Common myeloid progenitor, CD34-positive (primary cell): Measurements from ENCODE around the gene CYB561A3.

Experiments used
- CTCF ChIA-PET: fragments of 350-600 bp; sonication (Branson Sonifier 250); formaldehyde crosslinking; loops from one replicate; lab custom pipeline; 2021; ENCODE audit warnings: antibody characterized with exemption; lab: Charles Lee
- POLR2A ChIA-PET: fragments of 350-600 bp; sonication (Branson Sonifier 250); formaldehyde crosslinking; loops from one replicate; lab custom pipeline; 2021; ENCODE audit warnings: antibody characterized with exemption; lab: Charles Lee
- DNase-seq, 3 donors: peaks; one replicate each; pipeline versions ENCODE4 v3.0.0 to v3.0.0-alpha.2; 2013
- H3K27ac ChIP-seq, 2 experiments: 1 replicate in 1 of 2; 2 replicates in 1 of 2; pipeline ENCODE4 v1.7.0; 2013; ENCODE audit warnings: inconsistent platforms in 2 of 2, low read length in 2 of 2, mild to moderate bottlenecking in 2 of 2, low read depth in 1 of 2, moderate library complexity in 1 of 2; ENCODE audit not compliant: severe bottlenecking in 2 of 2, insufficient read depth in 1 of 2, poor library complexity in 1 of 2
- H3K27me3 ChIP-seq, 5 experiments: replicated peaks in 2 of 5; 1 replicate in 3 of 5; 2 replicates in 2 of 5; pipeline versions ENCODE4 v1.6.1 to v1.7.0; 2013; ENCODE audit warnings: low read length in 4 of 5, mild to moderate bottlenecking in 2 of 5, moderate library complexity in 2 of 5, inconsistent platforms in 1 of 5; ENCODE audit not compliant: insufficient read depth in 5 of 5, control insufficient read depth in 4 of 5
- H3K36me3 ChIP-seq, 4 experiments: 1 replicate in 2 of 4; 2 replicates in 2 of 4; pipeline versions ENCODE4 v1.6.1 to v1.7.0; 2013; ENCODE audit warnings: low read length in 3 of 4, control low read depth in 1 of 4, mild to moderate bottlenecking in 1 of 4; ENCODE audit not compliant: control insufficient read depth in 4 of 4, insufficient read depth in 4 of 4
- H3K4me1 ChIP-seq, 4 experiments: 1 replicate in 3 of 4; 2 replicates in 1 of 4; pipeline versions ENCODE4 v1.6.1 to v1.7.1; 2013; ENCODE audit warnings: low read length in 3 of 4, mild to moderate bottlenecking in 3 of 4, control low read depth in 1 of 4, inconsistent platforms in 1 of 4, moderate library complexity in 1 of 4; ENCODE audit not compliant: control insufficient read depth in 4 of 4, insufficient read depth in 4 of 4; ENCODE audit errors: control extremely low read depth in 1 of 4
- H3K4me3 ChIP-seq, 7 experiments: 1 replicate in 4 of 7; 2 replicates in 3 of 7; pipeline versions ENCODE4 v1.5.1 to v1.7.0; 2013; ENCODE audit warnings: mild to moderate bottlenecking in 7 of 7, low read length in 6 of 7, moderate library complexity in 6 of 7, inconsistent platforms in 2 of 7, low read depth in 2 of 7, control low read depth in 1 of 7; ENCODE audit not compliant: insufficient read depth in 4 of 7, control insufficient read depth in 1 of 7; ENCODE audit errors: extremely low read depth in 1 of 7
- H3K9me3 ChIP-seq, 5 experiments: 1 replicate in 4 of 5; 2 replicates in 1 of 5; pipeline versions ENCODE4 v1.6.1 to v1.7.1; 2013; ENCODE audit warnings: low read length in 4 of 5, mild to moderate bottlenecking in 2 of 5, inconsistent platforms in 1 of 5, low read depth in 1 of 5, moderate library complexity in 1 of 5; ENCODE audit not compliant: control insufficient read depth in 4 of 5, insufficient read depth in 2 of 5; ENCODE audit errors: control extremely low read depth in 1 of 5
- WGBS: methylation state at CpG from one replicate; pipeline ENCODE4 v1.1.5; 2013; ENCODE audit not compliant: insufficient coverage; 5-methylcytosine and 5-hydroxymethylcytosine counted together

Gene CYB561A3

DNA sequence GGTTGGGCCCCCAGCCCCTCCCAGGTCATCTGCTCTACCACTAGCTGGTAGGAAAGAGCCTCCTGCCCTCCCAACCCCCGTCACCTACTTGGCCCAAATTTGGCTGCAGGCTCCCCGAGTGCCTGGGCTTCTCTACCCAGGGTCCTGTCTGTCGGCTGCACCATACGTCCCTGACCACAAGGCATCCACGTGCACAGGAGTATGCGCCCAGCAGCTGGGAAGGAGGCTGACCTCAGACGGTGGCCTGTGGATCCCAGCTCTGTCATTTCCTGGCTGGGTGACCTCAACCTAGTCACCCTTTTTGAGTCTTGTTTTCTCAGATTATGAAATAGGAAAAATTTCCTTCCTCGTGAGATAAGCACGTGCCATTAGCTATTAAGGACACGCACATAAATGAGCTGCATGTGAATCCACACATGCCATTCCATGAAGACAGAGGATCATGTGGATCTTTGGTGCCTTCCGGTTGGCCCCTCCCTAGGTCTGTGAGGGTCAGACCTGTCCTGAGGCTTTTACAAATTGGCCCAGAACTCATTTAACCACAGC, 13.7 kb downstream of the CYB561A3 start:
- peaks cover 7 to 69% (median 37%) of the 10 kb centered on the region in 4 experiments for H3K36me3 ChIP-seq
- ChIA-PET POLR2A (interaction anchor here (1.0 kb wide), 1 partner anchor 18 kb away, joined by 3 read pairs; no protein-coding TSS in a partner anchor), CTCF (interaction anchor here (1.0 to 22.6 kb wide), 4 partner anchors 10 to 37 kb away, joined by 4 to 244 read pairs (median 10); partner anchors contain the start of genes DDB1 and TKFC)
- H3K9me3 ChIP-seq: no peaks in the 10 kb centered on the region
- H3K4me1 ChIP-seq: peaks cover 0 to 13% (median 9%) of the 10 kb centered on the region in 4 experiments
- WGBS: 90% methylated on average over 10 of the region's 11 CpGs
- H3K27ac ChIP-seq: no peak overlapping the region
- no peak for DNase-seq
- no peak overlapping the region for H3K4me3 ChIP-seq
- H3K27me3 ChIP-seq: no peaks in the 10 kb centered on the region

DNA sequence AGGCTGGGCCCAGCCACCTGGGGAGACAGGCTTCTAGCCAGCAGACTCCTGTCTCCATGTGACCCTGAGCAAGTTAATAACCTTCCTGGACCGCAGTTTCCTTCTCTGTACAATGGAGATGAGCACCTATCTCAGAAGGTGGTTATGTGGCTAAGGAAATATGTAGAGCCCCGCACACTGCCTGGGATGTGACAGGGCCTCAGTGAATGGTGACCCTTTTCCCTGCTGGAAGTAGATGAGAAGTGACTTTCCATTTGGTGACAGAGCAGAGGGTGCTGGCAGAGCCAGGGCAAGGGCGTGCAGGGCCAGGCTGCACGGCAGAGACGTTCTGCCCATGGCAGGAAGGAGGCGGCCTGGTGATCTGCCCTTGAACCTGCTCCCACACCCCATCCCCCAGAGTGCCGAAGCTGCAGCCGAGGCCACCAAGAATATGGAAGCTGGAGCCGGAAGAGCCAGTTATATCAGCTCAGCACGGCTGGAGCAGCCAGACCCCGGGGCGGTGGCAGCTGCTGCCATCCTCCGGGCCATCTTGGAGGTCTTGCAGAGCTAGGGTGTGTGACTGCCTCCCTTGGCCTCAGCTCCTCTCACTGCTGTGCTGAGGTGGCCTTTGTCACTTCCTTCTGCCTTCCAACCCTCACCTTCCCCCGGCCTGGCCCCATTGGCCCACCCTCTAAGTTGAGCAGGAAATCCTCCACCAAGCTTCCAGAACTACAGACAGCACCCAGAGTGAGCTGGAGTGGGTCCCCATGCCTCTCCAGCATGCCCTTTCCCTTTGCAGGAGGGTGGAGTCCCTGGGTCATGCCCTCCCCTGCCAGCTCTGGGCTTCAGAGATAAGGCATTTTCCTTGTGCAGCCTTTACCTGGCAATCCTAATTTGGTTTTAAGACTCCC, 15.5 kb downstream of the CYB561A3 start:
- Histone ChIP-seq H3K9me3 (no peaks in the 10 kb centered on the region), H3K27ac (no peak overlapping the region), H3K36me3 (peaks cover 2 to 67% (median 33%) of the 10 kb centered on the region in 4 experiments), H3K4me3 (no peak overlapping the region), H3K4me1 (peaks cover 0 to 13% (median 9%) of the 10 kb centered on the region in 4 experiments), H3K27me3 (no peaks in the 10 kb centered on the region)
- 78% methylated on average over 11 of the region's 14 CpGs for WGBS
- DNase-seq: no peak
- POLR2A ChIA-PET: interaction anchor here (0.8 to 1.1 kb wide), 2 partner anchors 18 to 55 kb away, joined by 3 to 5 read pairs; no protein-coding TSS in a partner anchor
- CTCF ChIA-PET: interaction anchor here (0.8 to 1.8 kb wide), 7 partner anchors 12 to 92 kb away, joined by 3 to 10 read pairs (median 3); partner anchors contain the start of gene TMEM138

DNA sequence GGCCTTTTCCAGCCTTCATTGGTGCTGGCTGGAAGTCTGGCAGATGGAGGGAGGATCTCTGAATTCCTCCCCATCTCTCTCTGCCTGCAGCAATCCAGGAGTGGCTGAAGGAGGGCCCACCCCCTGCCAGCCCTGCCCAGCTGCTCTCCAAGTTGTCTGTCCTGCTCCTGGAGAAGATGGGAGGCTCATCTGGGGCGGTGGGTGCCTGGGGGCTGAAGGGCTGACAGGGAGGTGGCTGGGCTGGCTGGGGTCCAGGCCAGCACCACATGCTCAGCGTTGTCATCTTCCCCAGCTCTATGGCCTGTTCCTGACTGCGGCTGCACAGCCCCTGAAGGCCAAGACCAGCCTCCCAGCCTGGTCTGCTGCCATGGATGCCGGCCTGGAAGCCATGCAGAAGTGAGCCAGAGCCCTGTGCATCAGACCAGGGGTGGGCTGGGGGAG, 16.5 kb downstream of the CYB561A3 start:
- ChIA-PET CTCF (no interaction called here), POLR2A (no interaction called here)
- Histone ChIP-seq H3K27me3 (no peaks in the 10 kb centered on the region), H3K4me3 (no peak overlapping the region), H3K9me3 (no peaks in the 10 kb centered on the region), H3K36me3 (peaks cover 2 to 67% (median 31%) of the 10 kb centered on the region in 4 experiments), H3K4me1 (peaks cover 0 to 13% (median 9%) of the 10 kb centered on the region in 4 experiments), H3K27ac (no peak overlapping the region)
- DNase-seq: no peak
- 90% methylated on average over 3 of the region's 4 CpGs for WGBS

DNA sequence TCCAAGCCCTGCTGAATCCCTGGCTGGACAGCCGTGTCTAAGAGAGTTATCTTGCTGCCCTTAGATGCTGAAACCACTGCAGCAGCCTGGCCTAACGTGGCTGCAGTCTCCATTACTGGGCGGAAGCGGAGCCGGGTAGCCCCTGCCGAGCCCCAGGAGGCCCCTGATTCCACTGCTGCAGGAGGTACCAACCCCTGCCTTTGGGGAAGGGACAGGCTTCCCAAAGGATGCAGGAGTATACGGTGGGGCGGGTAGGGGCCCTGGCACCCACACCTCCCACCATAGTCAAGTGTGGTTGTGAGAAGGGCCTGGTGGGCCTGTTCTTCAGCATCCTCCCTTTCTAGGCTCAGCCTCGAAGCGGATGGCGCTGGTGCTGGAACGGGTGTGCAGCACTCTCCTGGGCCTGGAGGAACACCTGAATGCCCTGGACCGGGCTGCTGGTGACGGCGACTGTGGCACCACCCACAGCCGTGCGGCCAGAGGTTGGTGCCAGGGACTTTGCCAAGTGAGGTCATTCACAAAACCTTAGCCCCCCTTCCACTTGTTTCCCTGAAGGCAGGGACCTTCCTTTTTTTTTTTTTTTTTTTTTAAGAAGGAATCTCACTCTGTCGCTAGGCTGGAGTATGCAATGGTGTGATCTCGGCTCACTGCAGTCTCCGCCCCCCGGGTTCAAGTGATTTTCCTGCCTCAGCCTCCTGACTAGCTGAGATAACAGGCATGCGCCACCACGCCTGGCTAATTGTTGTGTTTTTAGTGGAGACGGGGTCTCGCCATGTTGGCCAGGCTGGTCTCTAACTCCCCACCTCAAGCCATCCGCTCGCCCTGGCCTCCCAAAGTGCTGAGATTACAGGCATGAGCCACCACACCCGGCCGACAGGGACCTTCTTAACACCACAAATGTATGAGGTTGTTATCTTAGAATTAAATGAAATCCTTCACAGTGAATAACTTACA, 17.6 kb downstream of the CYB561A3 start:
- POLR2A ChIA-PET: no interaction called here
- no peaks in the 10 kb centered on the region for H3K27me3 ChIP-seq
- no peak for DNase-seq
- H3K9me3 ChIP-seq: no peaks in the 10 kb centered on the region
- H3K27ac ChIP-seq: no peak overlapping the region
- H3K4me1 ChIP-seq: peaks cover 0 to 13% (median 9%) of the 10 kb centered on the region in 4 experiments
- CTCF ChIA-PET: no interaction called here
- WGBS: 98% methylated on average over 17 of the region's 29 CpGs
- no peak overlapping the region for H3K4me3 ChIP-seq
- H3K36me3 ChIP-seq: peaks cover 2 to 61% (median 26%) of the 10 kb centered on the region in 4 experiments

DNA sequence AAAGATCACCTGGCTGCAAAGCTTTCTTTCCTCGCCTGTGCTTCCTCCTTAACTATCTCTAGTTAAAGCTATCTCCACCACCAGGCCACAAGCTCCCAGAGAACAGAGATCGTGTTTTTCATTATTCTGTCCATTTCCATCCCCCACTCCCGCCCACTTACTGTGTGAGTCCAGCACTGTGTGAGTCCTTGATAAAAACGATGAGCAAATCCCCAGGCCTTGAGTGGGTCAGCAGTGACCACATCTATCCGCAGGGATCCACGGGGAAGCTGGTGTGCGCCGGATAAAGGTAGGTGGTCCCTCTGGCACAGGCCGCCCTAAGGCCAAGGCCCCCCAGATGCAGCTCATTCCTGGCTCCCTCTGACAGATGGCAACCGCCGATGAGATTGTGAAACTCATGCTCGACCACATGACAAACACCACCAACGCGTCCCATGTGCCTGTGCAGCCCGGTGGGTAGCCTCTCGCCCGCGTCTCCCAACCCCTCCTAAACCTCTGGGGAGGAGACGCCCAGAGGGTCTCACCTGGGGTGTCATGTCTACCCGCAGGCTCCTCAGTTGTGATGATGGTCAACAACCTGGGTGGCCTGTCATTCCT, 19.4 kb downstream of the CYB561A3 start:
- Histone ChIP-seq H3K4me1 (peaks cover 0 to 13% (median 9%) of the 10 kb centered on the region in 4 experiments), H3K36me3 (peaks cover 2 to 54% (median 31%) of the 10 kb centered on the region in 4 experiments), H3K27me3 (no peaks in the 10 kb centered on the region), H3K4me3 (no peak overlapping the region), H3K27ac (no peak overlapping the region), H3K9me3 (no peaks in the 10 kb centered on the region)
- POLR2A ChIA-PET: no interaction called here
- 99% methylated on average over 18 of the region's 20 CpGs for WGBS
- CTCF ChIA-PET: interaction anchor here (10.1 to 10.5 kb wide), 2 partner anchors 16 to 45 kb away, joined by 244 to 341 read pairs; partner anchors contain the start of genes CYB561A3, TMEM138 and TMEM216
- DNase-seq: no peak

DNA sequence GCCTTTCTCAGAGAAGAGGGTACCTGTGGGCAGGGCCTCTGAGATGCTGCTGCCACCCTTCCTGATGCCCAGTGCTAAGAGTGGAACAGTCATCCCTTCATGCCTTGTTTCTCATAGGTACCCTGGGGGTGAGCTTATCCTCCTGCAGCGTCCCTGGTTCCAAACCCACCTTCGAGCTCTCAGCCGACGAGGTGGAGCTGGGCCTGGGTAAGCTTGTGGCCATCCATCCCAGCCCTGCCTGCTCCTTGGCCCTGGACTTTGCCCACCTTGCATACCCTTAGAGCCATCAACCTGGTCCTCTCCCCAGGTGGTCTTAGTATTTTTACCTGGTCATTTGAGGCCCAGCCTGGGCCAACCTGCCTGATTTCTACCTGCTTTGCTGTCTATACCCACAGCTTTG, 20.0 kb downstream of the CYB561A3 start:
- peaks cover 0 to 12% (median 9%) of the 10 kb centered on the region in 4 experiments for H3K4me1 ChIP-seq
- ChIA-PET CTCF (interaction anchor here (0.7 to 10.5 kb wide), 3 partner anchors 17 to 54 kb away, joined by 3 to 341 read pairs (median 244); partner anchors contain the start of genes CYB561A3, TMEM138 and TMEM216), POLR2A (no interaction called here)
- H3K27ac ChIP-seq: no peak overlapping the region
- DNase-seq: no peak
- no peaks in the 10 kb centered on the region for H3K27me3 ChIP-seq
- H3K4me3 ChIP-seq: no peak overlapping the region
- peaks cover 2 to 54% (median 29%) of the 10 kb centered on the region in 4 experiments for H3K36me3 ChIP-seq
- 94% methylated on average over 4 of the region's 4 CpGs for WGBS
- no peaks in the 10 kb centered on the region for H3K9me3 ChIP-seq
